Myocyte (in vitro differentiated cells): ENCODE data around the gene CRPPA. TPM values are rescaled to one million over a fixed set of nuclear protein-coding genes. Genes with fewer than 3 reads are reported as not detected.
"Not testable (repeated sequence)": the region's sequence is repeated elsewhere in the genome, so short reads cannot be mapped to it uniquely, and the experiment has no call there.

Experiments
- DNase-seq: peaks from one replicate; pipeline ENCODE4 v3.0.0-alpha.2; 2012; ENCODE audit warnings: low read depth
- polyA plus RNA-seq: library from polyadenylated mRNA; unstranded; fragments of >200 nt; gene quantifications from one replicate; pipeline ENCODE4 v1.2.1, GENCODE V29; 2012; ENCODE audit warnings: missing spikeins
- total RNA-seq: library from RNA; depleted of rRNA; stranded (reverse); fragments of >200 nt; gene quantifications from 2 replicates; pipeline ENCODE4 v1.2.3, GENCODE V29; 2014

Gene CRPPA
- total RNA-seq: 6.1 and 13.1 TPM in 2 replicates
- 2.8 TPM for polyA plus RNA-seq

DNA sequence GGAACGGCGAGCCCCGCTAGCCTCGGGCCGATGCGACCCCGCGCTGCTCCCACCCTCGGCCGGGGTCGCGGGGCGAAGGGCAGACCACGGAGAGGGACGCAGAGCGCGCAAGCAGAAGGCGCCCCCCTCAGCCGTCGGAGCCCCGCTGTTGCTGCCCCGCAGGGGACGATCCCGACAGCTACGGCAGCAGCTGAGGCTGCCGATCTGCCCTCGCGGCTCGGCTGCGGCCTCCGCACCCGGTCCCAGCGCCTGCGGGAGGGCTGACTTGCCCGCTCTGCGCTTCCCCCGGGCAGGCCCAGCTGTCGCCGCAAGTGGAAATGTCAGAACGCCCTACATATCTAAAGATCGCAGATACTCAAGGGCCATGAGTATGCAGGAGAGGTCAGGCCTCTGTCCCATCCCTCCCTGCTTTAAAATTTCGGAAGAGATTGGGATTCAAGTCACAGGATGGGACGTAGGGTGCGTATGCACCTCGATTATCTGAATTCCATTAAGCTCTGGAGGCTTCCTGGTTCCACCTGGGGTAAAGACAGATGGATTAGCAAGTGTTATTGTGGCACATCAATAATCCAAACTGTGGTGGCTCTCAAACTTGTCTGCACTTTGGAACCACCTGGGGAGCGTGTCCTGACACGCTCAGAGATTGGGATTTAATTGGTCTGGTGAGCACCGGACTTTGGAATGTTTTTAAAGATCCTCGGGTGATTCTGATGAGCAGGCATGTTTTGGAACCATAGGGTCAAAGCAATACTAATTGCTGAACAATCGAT lies at the start of gene CRPPA:
TSS of gene CRPPA (minus strand) at position 206 of the 770 bp plus-strand sequence. CDS start 216 bp downstream, outside the sequence.
- DNase-seq: peak; percentile 85

DNA sequence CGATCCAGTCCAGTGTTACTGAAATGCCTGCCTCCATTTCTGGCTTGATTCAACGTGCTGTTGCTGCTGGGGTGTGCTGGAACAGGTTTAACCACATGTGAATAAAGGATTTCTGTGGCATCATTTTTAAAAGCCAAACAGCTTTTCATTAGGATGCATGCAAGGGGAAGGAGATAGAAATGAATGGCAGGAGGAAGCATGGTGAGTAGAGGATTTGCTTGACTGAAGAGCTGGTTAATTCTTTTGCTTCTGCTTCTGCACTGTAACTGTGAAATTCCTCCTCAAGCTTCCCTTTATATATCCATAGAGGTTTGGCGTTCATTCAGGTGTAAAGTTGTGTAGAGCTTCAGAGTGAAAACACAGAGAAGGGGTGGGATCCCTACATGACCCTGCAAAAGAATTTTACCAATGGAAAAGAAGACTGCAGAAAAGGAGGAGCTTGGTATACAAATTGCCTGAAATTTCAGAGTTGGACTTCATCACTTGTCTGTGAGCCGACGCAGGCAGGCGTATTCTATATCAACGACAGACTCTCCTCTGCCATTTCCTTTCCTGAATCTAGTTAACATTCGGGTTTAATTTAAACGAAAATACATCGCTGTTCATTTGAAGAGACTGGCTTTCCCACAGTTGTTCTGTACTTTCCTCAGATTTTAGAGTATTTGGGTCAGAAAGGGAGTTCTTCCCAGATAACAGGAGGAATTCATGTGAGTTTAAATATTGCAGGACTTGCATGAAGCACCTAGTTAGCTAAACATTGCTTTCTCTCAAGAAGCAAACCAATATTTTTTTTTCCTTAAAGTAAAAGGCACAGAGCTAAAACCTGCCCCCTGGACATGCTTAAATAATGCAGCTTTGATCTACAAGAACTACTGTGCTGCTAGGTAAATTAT lies 44.4 kb upstream of the CRPPA start, which contains the start of gene SOSTDC1:
TSS of gene SOSTDC1 (minus strand) at position 270 of the 893 bp plus-strand sequence. CDS start at position 200, 70 bp downstream.
- no peak for DNase-seq

DNA sequence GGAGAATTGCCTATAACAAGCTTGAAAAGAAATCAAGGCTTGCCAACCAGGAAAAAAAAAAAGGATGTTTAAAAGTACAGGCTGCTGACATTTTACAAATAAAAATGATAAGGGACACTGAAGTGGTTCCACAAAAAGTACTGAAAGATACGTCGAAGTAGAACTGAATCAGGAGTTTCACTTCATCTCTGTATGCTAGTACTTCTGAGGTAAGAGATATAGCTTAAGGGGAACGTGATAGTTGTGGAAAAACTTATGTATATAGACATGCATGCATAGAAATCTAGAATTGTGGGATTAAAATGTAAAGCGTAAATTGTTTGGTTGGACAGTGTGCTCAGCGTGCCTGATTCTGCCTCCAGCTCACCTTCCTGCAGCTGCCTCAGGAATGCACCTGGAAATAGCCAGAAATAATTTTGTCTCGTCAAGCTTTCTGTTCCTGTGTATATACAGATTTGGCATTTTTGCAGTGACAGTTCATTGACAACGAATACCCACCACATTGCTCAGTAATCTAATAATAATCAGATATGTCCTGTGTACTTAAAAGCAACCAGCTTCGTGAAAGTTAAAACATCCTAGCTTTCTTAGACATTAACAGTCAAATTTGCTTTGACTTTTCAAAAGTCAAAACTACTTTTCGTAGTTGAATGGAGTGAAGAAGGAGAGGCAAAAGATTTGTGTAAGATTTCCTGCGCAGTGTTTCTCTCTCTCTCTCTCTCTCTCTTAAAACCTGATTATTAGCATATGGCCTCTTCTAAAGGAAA lies 42.8 kb upstream of the CRPPA start:
- DNase-seq: no peak

DNA sequence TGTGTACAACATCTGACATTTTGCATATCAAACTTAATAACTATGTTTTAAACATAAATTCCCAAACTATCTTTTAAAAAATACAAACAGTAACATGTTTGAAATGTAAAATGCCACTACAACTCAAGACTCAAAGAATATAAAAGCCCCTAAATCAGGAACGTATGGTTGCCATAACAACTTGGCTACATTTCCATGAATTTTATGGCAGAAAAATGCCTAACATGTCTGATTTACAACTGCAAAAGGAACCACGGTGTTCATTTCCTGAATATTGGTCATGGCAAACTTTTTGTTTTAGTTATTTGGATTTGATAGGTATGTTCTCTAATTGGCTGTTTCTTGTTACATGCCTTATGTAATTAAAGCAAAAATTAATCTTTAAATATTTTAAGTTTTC lies 42.2 kb upstream of the CRPPA start:
- no peak for DNase-seq

DNA sequence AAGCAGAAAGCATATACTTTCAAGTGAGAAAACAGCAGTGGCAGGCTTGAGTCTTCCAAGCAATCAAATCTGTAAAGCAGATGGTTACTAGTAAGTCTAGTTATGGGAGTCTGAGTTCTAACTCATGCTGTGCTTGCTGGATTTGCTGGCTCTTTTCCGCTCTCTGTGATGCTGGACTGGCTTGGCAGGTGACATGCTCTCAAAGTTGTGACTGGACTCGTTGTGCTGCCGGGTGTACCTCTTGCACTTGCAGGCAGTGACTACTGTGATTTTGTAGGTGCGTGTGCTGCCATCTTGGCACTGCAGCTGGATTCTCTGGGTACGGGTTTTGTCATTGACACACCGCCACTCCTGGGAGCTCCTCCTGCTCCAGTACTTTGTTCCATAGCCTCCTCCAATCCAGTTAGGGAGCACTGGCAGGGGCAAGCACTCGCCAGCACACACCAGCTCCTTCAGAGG lies 41.1 kb upstream of the CRPPA start:
- DNase-seq: no peak

DNA sequence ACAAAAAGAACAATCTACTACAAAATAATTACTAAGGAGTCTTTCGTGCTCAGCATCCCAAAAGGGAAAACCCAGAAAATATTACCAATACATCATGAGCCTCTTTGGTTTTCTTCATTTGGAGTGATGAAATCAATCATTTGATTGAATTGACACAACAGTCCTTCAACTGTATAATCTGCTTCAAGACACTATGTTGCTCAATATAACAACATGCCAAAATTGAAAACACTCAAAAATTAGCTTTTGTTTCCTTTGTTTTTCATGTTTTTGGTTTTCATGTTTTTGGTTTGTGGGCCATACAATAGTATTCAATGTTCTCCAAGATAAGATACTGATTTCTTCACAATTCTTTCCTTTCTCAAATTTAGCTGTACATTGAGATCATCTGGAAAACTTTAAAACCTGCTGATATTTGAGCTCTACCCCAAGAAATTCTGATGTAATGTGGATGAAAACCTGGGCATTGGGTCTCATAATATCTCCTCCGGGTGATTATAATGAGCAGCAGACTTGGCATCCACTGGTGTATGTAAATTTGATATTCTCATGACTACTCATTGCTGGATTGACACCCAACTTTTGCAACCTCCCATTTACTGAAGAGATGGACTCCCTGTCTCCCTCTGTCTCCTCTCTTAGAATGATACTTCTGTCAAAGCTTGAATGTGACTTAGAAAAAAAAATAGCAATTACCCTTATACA lies 39.6 kb upstream of the CRPPA start:
- no peak for DNase-seq

DNA sequence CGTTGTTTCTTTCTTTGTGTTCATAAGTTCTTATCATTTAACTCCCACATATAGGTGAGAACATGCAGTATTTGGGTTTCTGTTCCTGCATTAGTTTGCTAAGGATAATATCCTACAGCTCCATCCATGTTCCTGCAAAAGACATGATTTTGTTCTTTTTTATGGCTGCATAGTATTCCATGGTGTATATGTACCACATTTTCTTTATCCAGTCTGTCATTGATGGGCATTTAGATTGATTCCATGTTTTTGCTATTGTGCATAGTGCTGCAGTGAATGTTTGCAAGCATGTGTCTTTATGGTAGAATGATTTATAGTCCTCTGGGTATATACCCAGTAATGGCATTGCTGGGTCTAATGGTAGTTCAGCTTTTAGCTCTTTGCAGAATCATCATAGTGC lies 35.0 kb upstream of the CRPPA start:
- DNase-seq: not testable (repeated sequence)

DNA sequence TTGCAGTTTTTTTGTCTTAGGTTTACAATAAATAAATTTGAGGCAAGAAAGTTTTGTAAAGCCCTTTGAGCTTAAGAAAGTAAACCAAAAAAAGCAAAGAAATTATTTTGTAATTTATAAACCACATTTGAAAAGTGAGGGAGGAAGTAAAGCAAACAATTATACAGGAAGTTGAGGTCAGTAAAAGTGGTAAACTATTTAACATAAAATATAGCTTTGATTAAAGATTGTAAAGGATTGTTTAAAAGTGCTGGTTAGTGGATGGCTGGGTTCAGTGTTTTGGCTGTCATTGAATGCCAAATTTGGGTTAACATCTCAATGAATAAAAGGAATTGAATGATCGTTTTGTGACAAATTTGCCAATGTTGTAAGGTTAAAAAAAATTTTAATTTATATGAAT lies 34.3 kb upstream of the CRPPA start:
- DNase-seq: no peak

DNA sequence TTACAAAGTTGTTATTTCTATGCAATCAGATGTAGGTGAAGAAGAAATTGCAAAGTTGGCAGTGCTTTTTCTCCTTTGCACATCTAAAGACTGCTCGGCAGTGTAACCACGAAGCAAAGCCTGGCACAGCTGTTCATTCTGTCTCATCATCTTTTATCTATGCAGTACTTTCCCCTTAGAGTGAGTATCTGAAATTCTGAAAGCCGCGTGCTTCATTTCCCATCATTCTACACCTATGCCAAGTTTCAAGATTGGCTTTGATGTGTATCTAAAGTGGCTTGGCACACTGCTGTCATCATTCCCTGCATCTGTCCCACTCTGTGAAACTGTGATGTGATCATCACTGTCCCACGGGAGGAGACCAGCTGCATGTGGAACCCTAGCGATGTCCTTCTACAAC lies 29.0 kb upstream of the CRPPA start:
- peak; percentile 56 for DNase-seq

DNA sequence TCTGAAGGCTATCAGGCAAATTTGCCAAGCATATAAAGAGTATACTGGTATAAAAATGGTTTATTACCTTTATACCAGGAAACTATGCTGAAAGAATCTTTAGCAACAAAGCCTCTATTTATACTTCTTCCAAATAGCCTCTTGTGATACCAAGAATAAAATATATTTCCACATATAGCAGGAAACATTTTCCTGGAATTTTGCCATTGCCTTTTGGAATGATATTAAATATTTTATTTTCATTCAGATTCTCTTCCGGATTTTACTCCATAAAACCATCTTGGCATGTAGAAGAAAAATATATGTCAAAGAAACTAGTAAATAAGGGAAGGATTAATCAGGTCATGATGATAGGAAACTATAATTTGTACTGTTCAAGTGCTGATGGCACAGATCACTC lies 26.5 kb upstream of the CRPPA start:
- DNase-seq: no peak

DNA sequence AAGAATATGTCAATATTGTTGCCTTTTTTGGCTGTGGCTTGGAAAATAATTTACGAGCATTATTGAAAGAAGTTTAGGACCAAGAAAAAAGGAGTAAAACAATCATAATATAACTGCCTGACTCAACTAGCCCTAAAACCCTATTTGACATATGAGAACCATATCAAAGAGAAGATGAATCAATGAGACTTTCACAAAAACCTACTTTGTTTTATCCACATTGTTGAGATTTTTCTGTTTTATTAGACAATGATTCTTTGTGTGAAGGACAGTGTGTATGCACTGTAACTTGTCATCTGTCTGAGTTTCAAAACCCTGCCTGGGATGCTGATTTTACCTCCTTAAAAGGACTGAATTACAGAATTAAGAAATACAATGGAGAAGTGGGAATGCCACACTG lies 25.2 kb upstream of the CRPPA start:
- no peak for DNase-seq

DNA sequence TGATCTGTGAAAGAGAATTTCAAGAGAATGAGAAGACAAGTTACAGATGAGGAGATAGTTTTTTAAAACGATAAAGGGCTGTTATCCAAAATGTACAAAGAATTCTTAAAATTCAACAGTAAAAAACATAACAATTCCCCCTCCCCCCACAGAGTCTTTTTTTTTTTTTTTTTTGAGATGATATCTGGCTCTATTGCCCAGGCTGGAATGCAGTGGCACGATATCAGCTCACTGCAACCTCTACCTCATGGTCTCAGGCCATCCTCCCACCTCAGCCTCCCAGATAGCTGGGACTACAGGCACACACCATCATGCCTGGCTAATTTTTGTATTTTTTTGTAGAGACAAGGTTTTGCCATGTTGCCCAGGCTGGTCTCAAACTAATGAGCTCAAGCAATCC lies 22.5 kb upstream of the CRPPA start:
- not testable (repeated sequence) for DNase-seq

DNA sequence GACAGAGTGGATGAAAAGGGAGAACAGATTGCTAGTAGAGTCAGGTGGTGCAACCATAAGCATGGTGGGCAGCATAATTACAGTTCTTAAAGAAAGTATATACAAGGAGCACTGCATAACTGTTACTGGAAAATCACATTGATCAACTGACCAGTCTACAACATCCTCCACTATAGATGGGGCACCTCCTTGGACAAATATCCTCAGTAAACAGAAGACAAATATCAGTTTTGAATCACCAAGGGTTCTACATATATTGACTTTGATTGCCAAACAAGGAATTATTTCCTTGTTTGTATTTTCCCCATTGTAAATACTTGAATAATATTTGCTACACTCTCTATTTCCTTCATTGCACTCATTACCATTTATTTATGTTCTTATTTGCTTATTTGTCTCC lies 17.6 kb upstream of the CRPPA start:
- no peak for DNase-seq

DNA sequence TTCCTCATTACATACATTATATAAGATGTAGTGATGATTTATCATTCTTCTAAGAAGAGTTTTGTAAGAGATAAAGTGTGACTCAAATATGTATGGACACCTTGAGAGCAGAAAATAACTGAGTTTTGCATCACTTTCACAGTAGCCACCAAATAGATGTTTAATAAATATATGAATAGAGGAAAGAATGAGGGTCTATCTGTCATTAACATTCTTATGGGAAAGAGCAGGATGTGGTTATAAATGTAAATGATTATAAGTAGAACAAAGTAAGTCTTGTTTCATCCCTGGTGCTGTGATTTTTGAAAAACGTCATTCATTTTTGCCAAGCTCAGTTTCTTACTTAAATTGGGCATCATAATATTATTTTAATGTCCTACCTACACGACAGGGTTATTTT lies 15.0 kb upstream of the CRPPA start:
- no peak for DNase-seq

DNA sequence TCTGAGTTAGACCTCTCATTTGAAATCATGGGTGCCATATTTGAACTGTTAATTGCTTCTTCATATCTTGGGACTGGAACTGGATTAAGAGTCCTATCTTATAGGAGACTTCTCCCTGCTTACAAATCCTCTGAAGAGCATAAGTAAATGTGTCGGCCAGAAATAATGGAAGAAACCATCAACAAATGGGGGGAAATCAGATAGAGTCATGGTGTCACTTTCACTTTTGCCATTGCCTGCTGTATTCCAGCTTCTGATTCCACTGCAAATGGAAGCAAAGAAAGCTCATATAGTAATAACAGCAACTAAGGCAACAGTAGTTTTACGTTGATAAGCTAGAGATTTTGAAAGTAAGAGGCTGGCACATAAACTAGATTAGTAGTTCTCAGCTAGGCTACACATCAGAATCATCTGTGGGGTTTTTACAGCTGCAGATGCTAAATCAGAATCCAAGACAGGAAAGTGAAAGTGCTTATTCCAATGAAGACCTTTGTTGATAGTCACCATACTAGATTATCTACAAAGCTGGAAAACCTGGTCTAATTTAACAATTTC lies 12.3 kb upstream of the CRPPA start:
- no peak for DNase-seq

DNA sequence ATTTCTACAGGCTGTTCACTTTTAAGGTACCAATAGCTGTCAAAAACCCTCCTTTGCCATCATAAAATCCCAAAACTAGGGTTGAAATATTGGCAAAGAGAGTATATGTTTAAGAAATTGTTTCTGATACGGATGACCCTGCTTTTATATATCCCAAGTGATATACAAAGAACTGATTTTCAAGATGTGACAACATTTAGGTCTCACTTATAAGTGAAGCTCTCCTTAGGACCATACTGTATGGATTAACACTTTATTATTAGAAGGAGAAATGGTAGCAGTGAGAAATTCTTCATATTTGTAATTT lies 11.0 kb upstream of the CRPPA start:
- no peak for DNase-seq

DNA sequence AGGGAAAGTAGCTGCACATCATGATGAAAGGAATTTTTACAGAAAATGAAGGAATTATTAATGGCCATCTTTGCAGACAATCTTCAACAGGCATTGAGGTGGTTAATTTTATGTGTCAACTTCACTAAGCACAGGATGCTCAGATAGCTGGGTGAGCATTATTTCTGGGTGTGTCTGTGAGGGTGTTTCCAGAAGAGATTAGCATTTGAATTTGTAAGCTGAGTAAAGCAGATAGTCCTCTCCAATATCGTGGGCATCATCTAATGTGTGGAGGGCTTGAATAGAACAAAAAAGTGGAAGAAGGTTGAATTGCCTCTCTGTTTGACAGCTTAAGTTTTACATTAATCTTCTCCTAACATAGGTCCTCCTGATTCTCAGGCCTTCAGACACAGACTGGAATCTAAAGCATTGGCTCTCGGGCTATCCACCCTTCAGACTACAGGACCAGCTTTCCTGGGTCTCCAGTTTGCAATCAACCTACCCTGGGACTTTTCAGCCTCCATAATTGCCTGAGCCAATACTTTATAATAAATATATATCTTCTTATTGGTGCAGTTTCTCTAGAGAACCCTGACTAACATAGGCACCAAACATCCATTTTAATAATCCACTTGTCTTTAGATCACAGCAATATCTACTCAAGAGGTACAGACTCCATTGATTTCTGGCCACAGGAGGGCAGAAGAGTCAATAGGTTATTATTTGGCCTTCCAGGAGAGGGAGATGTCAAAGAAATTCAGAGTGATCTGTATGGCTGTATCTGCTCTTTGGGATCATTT lies 10.5 kb upstream of the CRPPA start:
- DNase-seq: peak; percentile 70

DNA sequence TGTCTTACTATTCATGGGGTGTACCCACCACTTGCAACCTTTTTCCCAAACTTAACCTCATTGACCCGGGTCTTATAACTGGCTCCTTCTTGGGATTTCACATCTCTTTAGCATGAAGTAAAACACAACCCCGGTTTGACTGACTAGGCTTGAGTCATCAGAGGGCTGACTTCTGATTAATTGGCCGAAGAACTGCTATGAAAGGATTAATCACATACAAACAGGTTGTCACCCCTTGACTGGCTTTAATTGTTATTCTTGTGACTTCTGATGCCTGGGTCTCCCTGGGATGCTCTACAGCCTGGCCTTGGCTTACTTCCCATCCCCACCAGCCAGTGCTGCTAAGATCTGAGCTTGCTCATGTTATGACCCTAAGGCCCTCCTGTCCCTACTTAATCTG lies 8.8 kb upstream of the CRPPA start:
- DNase-seq: no peak

DNA sequence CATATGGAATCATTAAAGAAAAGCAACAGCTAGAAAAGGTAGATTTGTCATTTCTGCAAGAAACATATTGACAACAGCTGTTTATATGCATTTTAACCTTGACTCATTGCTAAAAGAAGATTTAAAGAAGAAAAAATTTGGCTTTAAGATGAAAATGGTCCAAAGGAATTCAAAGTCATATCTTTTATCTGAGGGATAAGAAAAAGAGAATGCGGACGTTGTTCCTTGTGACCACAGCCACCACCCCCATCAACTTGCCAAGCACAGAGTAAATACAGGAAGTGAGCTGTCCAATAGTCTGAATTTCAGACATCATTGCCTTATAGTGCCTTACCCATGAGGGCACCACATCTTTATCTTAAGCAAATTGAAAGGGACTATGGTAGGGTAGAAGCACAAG lies 7.3 kb upstream of the CRPPA start:
- no peak for DNase-seq

DNA sequence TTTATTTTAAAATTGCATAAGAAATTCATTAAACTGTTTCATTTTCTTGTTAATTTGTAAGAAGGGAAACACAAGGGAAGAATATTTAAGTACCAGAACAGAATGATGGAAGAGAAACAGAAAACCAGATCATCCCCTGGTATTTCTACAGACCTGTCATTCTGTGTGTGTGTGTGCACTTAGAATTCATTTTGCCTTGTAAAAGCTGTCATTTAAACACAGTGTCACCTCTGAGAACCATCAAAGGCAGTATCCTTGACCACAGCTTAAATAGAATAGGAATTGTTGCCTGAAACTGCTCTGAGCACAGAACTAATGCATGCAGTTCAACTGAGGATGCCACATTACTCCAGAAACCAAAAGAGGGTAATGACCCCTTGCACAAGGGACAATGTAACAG lies 6.8 kb upstream of the CRPPA start:
- DNase-seq: no peak
